ENCODE measurements around the gene CDC123. TPM values are rescaled to one million over a fixed set of nuclear protein-coding genes. Genes with fewer than 3 reads are reported as not detected.

CDC123 gene
- total and polyA plus RNA-seq, 4 donors = 32.7 to 58.5 (median 40.7) TPM

DNA sequence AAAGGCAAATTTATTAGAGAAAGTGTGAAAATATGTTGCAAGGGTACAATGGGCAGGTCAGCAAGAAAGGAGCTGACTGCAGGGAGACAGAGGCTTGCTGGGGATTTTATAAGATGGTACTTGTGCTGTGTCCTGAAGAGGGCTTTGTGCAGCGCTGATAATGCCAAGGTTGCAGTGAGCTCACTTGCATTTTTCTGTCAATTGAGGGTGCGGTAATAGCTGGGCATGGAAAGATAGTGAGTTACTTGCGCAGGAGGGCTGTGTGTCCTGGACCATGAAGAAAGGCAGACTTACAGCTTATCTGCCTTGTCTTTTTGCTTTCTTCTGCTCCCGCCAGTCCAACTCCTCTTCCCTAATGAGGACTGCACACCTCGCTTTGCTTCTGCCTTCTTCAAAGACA, 12.5 kb downstream of the CDC123 start:
- Histone ChIP-seq H3K27me3 (ENCODE audit: control insufficient read depth in 4 of 4, insufficient read depth in 4 of 4, low read length in 3 of 4) (no peaks in the 10 kb centered on the region), H3K4me1 (ENCODE audit: control insufficient read depth in 4 of 4, insufficient read depth in 4 of 4, low read length in 3 of 4) (no peaks in the 10 kb centered on the region), H3K4me3 (ENCODE audit: low read depth in 1 of 3, low read length in 3 of 3) (no peak overlapping the region), H3K27ac (ENCODE audit: low read depth in 1 of 2, low read length in 2 of 2) (no peak overlapping the region), H3K9me3 (ENCODE audit: control insufficient read depth in 4 of 4, low read length in 3 of 4) (no peaks in the 10 kb centered on the region), H3K9ac (ENCODE audit: low read depth in 1 of 2, low read length in 2 of 2) (no peak overlapping the region), H3K36me3 (ENCODE audit: control insufficient read depth in 4 of 4, insufficient read depth in 3 of 4, low read depth in 1 of 4, low read length in 3 of 4) (peaks cover 11 to 35% (median 20%) of the 10 kb centered on the region in 4 donors)
- DNase-seq (ENCODE audit: low spot score) = no peak
- 97% methylated on average over 5 of the region's 5 CpGs for WGBS
- TF ChIP-seq, protein P1, sequence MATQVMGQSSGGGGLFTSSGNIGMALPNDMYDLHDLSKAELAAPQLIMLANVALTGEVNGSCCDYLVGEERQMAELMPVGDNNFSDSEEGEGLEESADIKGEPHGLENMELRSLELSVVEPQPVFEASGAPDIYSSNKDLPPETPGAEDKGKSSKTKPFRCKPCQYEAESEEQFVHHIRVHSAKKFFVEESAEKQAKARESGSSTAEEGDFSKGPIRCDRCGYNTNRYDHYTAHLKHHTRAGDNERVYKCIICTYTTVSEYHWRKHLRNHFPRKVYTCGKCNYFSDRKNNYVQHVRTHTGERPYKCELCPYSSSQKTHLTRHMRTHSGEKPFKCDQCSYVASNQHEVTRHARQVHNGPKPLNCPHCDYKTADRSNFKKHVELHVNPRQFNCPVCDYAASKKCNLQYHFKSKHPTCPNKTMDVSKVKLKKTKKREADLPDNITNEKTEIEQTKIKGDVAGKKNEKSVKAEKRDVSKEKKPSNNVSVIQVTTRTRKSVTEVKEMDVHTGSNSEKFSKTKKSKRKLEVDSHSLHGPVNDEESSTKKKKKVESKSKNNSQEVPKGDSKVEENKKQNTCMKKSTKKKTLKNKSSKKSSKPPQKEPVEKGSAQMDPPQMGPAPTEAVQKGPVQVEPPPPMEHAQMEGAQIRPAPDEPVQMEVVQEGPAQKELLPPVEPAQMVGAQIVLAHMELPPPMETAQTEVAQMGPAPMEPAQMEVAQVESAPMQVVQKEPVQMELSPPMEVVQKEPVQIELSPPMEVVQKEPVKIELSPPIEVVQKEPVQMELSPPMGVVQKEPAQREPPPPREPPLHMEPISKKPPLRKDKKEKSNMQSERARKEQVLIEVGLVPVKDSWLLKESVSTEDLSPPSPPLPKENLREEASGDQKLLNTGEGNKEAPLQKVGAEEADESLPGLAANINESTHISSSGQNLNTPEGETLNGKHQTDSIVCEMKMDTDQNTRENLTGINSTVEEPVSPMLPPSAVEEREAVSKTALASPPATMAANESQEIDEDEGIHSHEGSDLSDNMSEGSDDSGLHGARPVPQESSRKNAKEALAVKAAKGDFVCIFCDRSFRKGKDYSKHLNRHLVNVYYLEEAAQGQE (IDR thresholded peaks at IDR 0.05) = no peak
- TF ChIP-seq, protein P2, sequence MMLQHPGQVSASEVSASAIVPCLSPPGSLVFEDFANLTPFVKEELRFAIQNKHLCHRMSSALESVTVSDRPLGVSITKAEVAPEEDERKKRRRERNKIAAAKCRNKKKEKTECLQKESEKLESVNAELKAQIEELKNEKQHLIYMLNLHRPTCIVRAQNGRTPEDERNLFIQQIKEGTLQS (IDR thresholded peaks at IDR 0.05) = no peak
- TF ChIP-seq NR2F2 (IDR thresholded peaks at IDR 0.05) = no peak
- no peak for TF ChIP-seq FOXA2 (IDR thresholded peaks at IDR 0.05)
- TF ChIP-seq, protein P3, sequence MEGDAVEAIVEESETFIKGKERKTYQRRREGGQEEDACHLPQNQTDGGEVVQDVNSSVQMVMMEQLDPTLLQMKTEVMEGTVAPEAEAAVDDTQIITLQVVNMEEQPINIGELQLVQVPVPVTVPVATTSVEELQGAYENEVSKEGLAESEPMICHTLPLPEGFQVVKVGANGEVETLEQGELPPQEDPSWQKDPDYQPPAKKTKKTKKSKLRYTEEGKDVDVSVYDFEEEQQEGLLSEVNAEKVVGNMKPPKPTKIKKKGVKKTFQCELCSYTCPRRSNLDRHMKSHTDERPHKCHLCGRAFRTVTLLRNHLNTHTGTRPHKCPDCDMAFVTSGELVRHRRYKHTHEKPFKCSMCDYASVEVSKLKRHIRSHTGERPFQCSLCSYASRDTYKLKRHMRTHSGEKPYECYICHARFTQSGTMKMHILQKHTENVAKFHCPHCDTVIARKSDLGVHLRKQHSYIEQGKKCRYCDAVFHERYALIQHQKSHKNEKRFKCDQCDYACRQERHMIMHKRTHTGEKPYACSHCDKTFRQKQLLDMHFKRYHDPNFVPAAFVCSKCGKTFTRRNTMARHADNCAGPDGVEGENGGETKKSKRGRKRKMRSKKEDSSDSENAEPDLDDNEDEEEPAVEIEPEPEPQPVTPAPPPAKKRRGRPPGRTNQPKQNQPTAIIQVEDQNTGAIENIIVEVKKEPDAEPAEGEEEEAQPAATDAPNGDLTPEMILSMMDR (IDR thresholded peaks at IDR 0.05; ENCODE audit: low read depth, low read length, missing input control) = no peak
- TF ChIP-seq JUND (IDR thresholded peaks at IDR 0.05) = no peak
- no peak for TF ChIP-seq FOXA1 (IDR thresholded peaks at IDR 0.05)
- TF ChIP-seq, protein P4, sequence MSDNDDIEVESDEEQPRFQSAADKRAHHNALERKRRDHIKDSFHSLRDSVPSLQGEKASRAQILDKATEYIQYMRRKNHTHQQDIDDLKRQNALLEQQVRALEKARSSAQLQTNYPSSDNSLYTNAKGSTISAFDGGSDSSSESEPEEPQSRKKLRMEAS (IDR thresholded peaks at IDR 0.05) = no peak
- no peak for TF ChIP-seq RXRA (IDR thresholded peaks at IDR 0.05)
- TF ChIP-seq, protein P5, sequence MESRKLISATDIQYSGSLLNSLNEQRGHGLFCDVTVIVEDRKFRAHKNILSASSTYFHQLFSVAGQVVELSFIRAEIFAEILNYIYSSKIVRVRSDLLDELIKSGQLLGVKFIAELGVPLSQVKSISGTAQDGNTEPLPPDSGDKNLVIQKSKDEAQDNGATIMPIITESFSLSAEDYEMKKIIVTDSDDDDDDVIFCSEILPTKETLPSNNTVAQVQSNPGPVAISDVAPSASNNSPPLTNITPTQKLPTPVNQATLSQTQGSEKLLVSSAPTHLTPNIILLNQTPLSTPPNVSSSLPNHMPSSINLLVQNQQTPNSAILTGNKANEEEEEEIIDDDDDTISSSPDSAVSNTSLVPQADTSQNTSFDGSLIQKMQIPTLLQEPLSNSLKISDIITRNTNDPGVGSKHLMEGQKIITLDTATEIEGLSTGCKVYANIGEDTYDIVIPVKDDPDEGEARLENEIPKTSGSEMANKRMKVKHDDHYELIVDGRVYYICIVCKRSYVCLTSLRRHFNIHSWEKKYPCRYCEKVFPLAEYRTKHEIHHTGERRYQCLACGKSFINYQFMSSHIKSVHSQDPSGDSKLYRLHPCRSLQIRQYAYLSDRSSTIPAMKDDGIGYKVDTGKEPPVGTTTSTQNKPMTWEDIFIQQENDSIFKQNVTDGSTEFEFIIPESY (IDR thresholded peaks at IDR 0.05) = no peak
- no peak for TF ChIP-seq EGR1 (IDR thresholded peaks at IDR 0.05; ENCODE audit: low read depth in 2 of 2)
- TF ChIP-seq GABPA (IDR thresholded peaks at IDR 0.05 in 1 of 2, conservative IDR thresholded peaks at IDR 0.05 in 1 of 2) = no peak

DNA sequence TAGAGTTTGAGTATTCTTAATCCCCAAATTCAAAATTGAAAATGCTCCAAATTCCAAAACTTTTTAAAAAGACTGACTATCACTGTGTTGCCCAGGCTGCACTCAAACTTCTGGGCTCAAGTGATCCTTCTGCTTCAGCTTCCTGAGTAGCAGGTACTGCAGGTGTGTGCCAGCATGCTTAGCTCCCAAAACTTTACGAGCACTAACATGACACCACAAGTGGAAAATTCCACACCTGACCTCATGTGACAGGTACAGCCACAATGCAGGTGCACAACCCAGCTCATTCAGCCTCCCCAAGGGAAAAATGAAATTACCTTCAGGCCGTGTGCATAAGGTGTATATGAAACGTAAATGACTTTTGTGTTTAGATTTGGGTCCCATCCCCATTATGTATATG, 16.5 kb downstream of the CDC123 start:
- WGBS = 94% methylated on average over 3 of the region's 3 CpGs
- no peaks in the 10 kb centered on the region for H3K4me1 ChIP-seq (ENCODE audit: control insufficient read depth in 4 of 4, insufficient read depth in 4 of 4, low read length in 3 of 4)
- H3K36me3 ChIP-seq (ENCODE audit: control insufficient read depth in 4 of 4, insufficient read depth in 3 of 4, low read depth in 1 of 4, low read length in 3 of 4) = peaks cover 9 to 40% (median 27%) of the 10 kb centered on the region in 4 donors
- H3K9ac ChIP-seq (ENCODE audit: low read depth in 1 of 2, low read length in 2 of 2) = no peak overlapping the region
- H3K27ac ChIP-seq (ENCODE audit: low read depth in 1 of 2, low read length in 2 of 2) = no peak overlapping the region
- TF ChIP-seq HNF4A (conservative IDR thresholded peaks at IDR 0.05) (no peak), EGR1 (IDR thresholded peaks at IDR 0.05; ENCODE audit: low read depth in 2 of 2) (no peak), HNF4G (IDR thresholded peaks at IDR 0.05) (no peak), FOXA1 (IDR thresholded peaks at IDR 0.05) (no peak), NR2F2 (IDR thresholded peaks at IDR 0.05) (no peak), SP1 (IDR thresholded peaks at IDR 0.05) (no peak), RAD21 (IDR thresholded peaks at IDR 0.05) (no peak), RXRA (IDR thresholded peaks at IDR 0.05) (no peak)
- TF ChIP-seq, protein P3 (IDR thresholded peaks at IDR 0.05; ENCODE audit: low read depth, low read length, missing input control) = no peak
- TF ChIP-seq, protein P4 (IDR thresholded peaks at IDR 0.05) = no peak
- TF ChIP-seq, protein P1 (IDR thresholded peaks at IDR 0.05) = no peak
- TF ChIP-seq, protein P2 (IDR thresholded peaks at IDR 0.05) = no peak
- no peaks in the 10 kb centered on the region for H3K9me3 ChIP-seq (ENCODE audit: control insufficient read depth in 4 of 4, low read length in 3 of 4)
- H3K4me3 ChIP-seq (ENCODE audit: low read depth in 1 of 3, low read length in 3 of 3) = no peak overlapping the region
- DNase-seq (ENCODE audit: low spot score) = no peak
- no peaks in the 10 kb centered on the region for H3K27me3 ChIP-seq (ENCODE audit: control insufficient read depth in 4 of 4, insufficient read depth in 4 of 4, low read length in 3 of 4)
